Effector CD4-positive, alpha-beta T cell (primary cell): ENCODE measurements around the gene DLEC1.

Experiments used
- DNase-seq: peaks from one replicate; pipeline ENCODE4 v3.0.0-alpha.2; 2020
- total RNA-seq: gene quantifications from one replicate; lab custom pipeline; 2026; lab: John Stamatoyannopoulos, UW

Gene DLEC1, protein sequence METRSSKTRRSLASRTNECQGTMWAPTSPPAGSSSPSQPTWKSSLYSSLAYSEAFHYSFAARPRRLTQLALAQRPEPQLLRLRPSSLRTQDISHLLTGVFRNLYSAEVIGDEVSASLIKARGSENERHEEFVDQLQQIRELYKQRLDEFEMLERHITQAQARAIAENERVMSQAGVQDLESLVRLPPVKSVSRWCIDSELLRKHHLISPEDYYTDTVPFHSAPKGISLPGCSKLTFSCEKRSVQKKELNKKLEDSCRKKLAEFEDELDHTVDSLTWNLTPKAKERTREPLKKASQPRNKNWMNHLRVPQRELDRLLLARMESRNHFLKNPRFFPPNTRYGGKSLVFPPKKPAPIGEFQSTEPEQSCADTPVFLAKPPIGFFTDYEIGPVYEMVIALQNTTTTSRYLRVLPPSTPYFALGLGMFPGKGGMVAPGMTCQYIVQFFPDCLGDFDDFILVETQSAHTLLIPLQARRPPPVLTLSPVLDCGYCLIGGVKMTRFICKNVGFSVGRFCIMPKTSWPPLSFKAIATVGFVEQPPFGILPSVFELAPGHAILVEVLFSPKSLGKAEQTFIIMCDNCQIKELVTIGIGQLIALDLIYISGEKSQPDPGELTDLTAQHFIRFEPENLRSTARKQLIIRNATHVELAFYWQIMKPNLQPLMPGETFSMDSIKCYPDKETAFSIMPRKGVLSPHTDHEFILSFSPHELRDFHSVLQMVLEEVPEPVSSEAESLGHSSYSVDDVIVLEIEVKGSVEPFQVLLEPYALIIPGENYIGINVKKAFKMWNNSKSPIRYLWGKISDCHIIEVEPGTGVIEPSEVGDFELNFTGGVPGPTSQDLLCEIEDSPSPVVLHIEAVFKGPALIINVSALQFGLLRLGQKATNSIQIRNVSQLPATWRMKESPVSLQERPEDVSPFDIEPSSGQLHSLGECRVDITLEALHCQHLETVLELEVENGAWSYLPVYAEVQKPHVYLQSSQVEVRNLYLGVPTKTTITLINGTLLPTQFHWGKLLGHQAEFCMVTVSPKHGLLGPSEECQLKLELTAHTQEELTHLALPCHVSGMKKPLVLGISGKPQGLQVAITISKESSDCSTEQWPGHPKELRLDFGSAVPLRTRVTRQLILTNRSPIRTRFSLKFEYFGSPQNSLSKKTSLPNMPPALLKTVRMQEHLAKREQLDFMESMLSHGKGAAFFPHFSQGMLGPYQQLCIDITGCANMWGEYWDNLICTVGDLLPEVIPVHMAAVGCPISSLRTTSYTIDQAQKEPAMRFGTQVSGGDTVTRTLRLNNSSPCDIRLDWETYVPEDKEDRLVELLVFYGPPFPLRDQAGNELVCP (N-terminal part only)
- 15.6 reads per million, percentile 41 among the genes with 10 or more reads in this experiment for total RNA-seq

DNA sequence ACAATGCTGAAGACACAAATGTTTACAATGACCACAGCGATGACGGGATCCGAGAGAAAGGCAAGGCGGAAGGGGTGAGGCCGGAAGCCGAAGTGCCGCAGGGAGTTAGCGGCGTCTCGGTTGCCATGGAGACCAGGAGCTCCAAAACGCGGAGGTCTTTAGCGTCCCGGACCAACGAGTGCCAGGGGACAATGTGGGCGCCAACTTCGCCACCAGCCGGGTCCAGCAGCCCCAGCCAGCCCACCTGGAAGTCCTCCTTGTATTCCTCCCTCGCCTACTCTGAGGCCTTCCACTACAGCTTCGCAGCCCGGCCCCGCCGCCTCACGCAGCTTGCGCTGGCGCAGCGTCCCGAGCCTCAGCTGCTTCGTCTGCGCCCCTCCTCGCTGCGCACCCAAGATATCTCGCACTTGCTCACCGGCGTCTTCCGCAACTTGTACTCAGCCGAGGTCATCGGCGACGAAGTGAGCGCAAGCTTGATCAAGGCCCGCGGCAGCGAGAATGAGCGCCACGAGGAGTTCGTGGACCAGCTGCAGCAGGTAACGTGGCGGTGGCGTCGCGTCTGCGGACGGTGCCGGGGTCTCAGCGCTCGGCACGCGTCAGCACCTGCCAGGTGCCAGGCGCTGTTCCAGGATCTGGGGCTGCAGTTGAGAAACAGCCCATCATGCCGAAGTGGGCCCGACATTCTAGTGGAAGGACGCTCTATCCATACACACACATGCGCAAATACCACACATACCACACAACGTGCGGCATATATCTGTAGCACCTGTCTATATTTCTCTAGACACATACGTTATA, at the start of gene DLEC1:
TSS of gene DLEC1 (plus strand) at position 108 of the 798 bp plus-strand sequence. CDS start at position 126, 18 bp downstream.
- peak; percentile 77 for DNase-seq

DNA sequence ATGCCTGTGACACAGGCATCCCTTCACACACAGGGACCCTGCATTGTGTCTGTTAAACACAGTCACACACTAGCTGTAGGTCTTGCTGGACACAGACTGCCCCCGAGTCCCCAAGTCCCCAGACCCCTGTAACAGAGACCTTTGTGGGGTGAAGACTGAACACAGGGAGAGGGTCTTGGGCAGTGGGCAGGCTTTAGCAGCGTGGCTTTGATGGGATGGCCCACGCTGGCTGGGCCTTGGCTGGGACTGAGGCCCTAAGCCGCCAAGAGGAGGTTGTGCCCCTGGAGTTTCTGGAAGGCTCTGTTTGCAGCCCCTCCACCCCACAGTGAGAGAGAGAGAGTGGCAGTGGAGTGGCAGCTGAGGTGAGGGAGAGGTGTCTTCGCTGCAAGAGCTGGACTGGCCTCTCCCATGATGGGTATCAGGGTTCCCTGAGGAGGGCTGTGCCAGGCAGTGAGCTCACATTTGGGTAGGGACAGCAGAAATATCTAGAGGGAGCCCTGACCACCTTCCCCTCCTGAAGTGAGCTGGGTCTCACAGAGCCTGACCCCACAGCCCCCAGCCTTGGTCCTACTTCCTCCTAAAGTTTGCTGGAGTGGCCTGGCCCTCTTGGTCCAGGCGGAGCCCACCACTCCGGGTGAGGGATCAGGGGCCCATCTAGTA, 49.1 kb upstream of the DLEC1 start:
- no peak for DNase-seq

DNA sequence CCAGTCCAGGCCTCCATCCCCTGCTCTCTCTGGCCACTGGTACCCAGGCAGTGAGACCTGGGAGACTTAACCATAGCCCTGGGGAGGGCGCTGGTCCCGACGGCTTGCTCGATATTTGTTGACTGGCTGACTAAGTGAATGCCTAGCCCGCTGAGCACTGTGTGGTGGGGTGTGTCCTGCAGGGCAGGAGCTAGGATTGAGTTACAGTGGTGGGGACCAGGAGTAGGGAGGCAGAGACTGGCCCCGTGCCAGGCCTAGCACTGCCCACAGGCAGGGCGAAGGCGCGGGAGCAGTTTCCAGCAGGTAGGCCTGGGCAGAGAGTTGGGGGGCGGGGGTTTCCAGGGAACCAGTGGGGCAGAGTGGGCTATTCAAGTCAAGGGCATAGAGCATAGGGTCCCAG, 48.5 kb upstream of the DLEC1 start, which contains the start of gene VILL:
TSS of gene VILL (plus strand) at position 260 of the 400 bp plus-strand sequence. CDS start 2,887 bp downstream, outside the sequence.
- no peak for DNase-seq

DNA sequence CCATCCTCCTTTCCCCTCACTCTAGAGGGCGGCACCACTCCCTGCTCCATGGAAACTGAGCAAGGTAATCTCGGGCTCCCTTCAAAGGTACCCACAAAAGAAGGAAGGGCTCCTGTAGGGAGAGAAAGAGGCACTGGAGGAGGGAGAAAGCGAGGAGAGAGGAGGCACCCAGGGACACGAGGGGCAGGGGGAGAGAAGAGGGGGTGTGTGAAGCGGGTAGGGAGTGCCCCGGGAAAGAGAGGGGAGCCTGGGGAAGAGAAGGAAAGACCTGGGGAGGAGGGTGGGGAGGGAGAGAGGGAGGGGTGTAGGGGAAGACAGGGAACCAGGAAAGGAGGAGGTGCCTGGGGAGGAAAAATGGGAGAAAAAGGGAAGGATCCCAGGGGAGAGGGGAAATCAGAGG, 47.9 kb upstream of the DLEC1 start:
- no peak for DNase-seq

DNA sequence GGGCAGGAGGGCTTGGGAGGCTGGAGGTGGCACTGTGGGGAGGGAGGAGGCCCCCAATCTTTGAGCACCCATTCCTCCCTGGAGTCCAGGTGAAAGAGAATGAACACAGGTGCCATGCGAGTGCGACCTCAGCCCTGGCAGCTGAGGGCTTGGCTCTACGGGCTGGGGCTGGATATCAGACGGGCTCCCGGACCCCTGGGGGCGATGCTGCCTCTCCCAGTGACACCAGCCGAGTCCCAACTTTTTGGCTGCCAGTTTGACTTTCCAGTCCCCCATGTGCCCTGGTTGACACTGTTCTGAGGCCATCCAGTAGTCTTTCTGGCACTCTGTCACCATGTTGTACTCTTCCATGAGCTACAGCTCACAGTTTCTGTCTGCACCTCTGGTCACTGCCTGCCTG, 47.2 kb upstream of the DLEC1 start:
- no peak for DNase-seq

DNA sequence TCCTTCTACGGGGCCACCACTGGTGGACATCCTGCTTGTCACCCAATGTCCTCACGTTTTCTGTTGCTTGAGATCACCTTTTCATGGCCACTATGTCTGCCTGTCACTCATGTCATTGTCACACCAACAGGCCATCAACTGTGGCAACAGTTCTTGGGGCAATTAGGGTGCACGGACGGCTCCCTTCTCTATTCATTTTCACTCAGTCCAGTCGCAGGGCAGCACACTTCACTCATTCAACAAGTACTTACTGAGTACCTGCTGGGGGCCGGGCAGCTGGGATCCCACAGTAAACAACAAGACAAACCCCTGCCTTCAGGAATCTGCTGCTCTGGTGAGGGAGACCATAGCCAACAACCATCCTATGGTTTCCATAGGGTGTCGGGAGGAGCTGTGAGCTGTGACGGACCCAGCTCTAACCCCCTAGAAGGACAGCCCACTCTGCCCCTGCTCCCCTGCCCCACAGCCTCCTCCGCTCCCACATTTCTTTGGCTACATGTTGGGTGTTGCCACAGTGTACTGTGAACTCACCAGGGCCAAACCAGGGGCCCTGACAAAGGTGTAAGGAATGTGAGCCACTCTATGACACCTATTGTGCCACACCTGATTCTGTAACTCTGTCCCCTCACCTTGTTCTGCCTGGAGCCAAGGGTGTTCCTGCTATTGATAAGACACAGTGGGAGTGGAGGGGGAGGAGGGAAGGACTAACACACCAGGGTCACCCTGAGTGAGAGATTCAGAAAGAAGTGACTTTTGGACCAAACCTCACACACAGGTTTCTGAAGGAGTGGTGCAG, 46.5 kb upstream of the DLEC1 start:
- DNase-seq, result no peak

DNA sequence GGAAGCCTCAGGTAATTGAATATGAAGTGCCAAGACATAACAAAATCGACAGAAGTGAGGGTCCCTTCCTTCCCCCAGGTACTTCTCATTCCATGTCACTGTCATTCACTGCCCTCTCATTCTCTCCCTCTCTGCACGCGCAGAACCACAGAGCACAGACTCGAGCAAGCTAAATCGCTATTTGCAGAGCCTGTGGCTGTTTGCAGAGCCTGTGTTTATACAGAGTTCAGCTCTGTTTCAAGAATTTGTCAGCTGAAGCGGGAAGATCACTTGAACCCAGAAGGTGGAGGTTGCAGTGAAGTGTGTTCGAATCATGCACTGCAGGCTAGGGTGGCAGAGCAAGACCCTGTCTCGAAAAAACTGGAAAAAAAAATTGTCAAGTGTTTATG, 45.9 kb upstream of the DLEC1 start:
- no peak for DNase-seq

DNA sequence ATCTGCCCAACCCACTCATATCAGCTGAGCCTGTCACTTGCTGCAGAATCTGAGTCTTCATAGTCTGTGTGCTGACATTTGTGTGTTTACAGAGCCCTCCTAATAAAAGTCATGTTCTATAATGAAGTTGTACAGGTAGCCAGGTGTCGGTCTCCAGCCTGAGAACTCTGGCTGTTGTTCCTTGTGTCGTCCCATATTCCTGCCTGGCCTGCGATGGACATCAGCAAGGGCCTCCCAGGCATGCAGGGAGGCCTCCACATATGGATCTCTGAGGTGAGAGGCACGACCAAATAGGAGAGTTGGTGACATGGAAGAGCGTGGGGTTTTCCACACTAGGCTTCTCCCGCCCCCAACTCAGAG, 45.6 kb upstream of the DLEC1 start:
- DNase-seq, result no peak

DNA sequence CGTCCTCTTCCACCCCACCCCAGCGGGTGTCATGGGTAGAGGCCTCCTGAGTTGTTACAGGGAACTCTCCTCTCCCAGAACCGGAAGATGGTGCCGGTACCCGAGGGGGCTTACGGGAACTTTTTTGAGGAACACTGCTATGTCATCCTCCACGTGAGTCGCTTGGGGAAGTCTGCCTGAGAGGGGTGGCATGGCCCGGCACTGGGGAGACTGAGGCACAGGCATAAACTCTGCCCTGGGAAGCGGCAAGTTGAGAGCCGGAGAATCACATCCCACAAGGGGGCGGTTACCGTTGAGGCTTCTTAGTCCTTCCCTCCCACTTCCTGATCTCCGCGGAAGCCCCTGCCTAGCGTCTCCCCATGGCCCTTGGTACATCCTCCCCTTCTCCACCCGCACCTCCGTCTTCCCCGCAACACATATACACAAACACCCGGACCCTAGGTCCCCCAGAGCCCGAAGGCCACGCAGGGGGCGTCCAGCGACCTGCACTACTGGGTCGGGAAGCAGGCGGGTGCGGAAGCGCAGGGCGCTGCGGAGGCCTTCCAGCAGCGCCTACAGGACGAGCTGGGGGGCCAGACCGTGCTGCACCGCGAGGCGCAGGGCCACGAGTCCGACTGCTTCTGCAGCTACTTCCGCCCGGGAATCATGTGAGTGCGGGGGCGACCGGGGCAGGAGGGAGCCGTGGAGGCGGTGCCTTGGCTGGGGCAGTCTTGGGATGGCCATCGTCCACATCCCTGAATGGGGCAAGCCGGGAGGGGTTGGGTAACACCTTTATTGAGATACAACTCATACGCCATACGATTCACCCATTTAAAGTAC, 45.0 kb upstream of the DLEC1 start:
- peak; percentile 38 for DNase-seq

DNA sequence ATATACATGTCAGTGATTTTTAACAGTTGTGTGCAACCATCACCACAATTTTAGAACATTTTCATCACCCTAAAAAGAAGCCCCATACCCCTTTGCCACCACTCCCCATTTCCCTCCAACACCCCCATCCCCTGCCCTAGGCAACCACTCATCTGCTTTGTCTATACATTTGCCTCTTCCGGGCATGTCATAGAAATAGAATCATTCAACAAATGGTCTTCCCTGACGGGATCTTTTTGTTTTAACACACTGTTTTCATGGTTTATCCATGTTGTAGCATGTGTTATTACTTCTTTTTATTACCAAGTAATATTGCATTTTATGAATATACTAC, 44.4 kb upstream of the DLEC1 start:
- no peak for DNase-seq

DNA sequence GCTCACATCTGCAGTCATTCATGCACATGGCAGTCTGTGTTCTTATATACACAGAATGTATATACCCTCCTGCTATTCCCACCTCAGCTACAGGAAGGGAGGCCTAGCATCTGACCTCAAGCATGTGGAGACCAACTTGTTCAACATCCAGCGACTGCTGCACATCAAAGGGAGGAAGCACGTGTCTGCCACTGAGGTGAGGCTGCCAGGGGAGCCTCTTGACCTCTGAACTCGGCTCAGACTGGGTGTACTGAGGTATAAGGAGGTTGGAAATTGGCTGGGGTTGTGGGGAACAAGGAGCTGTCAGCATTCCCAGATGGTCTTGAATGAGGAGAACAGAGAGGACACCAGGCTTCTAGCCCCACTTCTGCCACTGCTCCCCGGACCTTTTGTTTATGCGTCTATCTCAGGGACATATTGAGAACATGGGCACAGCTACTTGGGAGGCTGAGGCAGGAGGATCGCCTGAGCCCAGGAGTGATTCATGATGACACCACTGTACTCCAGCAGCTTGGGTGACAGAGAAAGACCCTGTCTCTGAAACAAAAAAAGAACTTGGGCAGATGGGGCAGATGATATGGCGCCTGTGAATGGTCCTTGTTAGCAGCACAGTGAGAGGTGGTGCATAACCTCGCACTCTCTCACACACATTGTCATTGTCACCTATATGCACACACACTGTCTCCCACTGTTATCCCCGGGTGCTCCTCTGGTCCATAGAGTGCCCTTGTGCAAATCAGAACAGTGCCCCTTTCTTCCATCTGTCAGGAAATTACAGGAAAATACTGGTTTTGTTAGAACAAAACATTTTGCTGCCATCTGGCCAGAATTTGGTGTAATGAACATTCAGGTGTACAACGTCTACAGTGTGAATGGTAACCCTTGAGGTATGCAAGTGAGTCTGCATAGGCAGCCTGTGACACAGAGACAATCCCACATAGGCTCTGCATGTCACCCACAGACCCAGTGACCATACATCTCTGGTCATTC, 43.1 kb upstream of the DLEC1 start:
- no peak for DNase-seq

DNA sequence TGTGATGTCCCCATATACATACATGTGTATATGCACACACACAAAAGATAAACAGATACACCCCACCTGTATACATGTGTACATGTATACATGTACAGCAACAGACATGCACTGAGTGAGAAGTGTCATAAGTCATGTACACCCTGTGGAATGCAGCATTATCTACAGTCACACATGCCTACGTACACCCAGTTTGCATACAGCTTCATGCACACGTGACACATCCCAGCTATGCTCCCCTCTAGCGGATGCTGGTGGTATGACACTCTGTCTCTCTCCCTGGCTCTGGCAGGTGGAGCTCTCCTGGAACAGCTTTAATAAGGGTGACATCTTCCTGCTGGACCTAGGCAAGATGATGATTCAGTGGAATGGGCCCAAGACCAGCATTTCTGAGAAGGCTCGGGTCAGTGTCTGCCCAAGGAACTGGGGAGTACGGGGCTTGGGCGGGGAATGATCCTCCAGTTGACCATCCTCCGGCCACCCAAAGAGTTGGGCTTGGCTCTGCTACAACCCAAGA, 42.2 kb upstream of the DLEC1 start:
- peak; percentile 72 for DNase-seq

DNA sequence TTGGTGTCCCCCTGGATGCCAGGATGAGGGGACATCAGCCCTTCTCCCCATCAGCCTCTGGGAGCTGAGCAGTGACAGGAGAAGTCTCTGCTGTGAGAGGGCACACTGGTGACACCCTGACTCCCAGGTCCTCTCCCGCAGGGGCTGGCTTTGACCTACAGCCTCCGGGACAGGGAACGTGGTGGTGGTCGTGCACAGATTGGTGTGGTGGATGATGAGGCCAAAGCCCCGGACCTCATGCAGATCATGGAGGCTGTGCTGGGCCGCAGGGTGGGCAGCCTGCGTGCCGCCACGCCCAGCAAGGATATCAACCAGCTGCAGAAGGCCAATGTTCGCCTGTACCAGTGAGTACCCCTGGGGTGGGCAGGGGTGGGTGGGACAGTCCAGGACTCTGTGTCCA, 41.7 kb upstream of the DLEC1 start:
- DNase-seq, result peak; percentile 1

DNA sequence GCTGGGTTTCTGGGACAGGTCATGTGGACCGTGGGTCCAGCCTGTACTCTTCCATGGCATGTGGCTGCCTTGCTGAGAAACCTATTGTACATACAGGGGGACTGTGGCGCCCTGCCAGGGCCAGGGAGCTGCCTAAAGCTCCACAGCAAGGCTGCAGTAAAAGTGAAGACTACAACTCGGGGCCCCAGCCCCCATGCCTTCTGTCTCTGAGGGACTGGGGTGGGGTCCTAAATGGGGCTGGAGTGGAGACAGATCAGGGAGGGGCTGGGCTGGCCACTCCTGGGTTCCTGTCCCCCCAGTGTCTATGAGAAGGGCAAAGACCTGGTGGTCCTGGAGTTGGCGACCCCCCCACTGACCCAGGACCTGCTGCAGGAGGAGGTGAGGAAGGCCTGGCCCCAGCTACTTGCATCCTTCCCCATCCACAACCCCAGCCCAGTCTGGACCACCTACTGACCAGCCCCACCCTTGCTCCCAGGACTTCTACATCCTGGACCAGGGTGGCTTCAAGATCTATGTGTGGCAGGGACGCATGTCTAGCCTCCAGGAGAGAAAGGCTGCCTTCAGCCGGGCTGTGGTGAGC, 41.1 kb upstream of the DLEC1 start:
- DNase-seq, result peak; percentile 1

DNA sequence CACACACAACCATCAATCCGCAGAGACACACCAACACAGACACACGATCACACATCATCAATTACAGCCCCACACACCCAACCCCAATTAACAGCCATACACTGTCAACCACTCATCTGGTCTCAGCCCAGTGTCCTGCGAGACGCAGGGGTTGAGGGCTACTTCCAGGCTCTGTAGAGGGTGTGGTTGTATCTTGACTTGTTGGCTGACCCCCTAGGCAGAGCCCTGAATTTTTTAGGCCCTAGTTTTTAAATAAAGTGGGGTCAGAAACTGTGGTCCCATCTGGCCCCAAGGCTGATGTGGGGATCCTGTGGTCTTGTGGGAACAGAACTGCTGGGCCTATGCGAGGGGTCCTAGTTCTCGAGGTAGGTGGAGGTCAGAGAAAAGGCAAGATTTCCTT, 39.2 kb upstream of the DLEC1 start:
- DNase-seq, result no peak

DNA sequence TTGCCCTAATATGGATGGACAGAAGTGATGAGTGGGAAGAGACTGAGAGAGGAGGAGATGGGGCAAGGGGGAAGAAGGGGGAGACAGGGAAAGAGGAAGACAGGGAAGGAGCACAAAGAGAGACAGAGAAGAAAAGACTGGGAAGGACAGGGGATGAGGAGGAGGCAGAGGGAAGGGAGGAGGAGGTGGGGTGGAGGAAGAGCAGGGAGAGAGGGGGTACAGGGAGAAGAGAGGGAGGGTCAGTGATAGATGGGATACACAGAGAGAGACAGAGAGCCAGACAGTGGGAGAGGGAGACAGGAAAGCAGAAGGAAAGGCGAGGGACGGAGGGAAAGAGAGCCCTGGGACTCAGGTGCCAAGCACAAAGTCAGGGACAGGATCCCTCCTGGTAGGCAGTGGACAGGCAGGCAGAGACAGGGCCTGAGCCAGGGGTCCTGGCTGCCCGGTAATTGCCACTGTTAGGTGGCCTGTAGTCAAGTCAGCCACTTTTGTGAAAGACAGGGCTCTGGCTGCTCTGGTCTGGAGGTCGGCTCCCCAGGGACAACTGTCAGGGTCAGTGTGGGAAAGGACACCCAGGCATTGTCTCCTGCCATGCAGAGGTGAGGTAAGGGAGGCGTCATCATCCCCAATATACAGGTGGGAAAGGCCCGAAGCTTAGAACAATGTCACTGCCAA, 38.6 kb upstream of the DLEC1 start:
- DNase-seq, result peak; percentile 1

DNA sequence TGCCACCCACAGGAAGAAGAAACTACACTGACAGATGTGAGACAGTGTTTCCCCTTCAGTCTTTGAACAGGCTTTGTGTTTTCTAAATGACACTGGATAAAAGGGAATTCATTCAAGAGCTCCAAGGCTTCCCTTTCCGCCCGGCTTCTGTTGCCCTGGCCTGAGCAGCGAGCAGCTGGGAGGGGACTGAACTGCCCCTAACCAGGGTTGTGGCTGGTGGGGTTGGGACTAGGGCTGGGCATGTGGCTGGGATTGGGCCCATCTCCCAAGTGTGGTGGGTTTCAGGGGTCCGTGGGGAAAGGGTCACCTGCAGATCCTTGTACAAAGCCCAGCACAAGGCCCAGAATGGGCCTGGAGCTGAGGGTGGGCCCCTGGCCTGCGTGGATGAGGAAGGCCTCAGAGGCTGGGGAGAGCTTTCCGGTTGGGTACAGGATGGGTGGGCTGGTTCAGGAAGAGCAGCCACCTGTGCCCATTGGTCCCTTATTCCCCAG, 38.0 kb upstream of the DLEC1 start:
- DNase-seq, result no peak
